HEK293T (cell line): ENCODE data around the gene TBX1.

ENCODE experiments used
- ARNT ChIP-seq: fragments of 450-650 bp; IDR thresholded peaks from 2 replicates; pipeline ENCODE4 v1.6.1; 2017; ENCODE audit warnings: mild to moderate bottlenecking
- BHLHE40 ChIP-seq: fragments of 450-650 bp; IDR thresholded peaks from 2 replicates; pipeline ENCODE4 v1.6.1; 2016; ENCODE audit warnings: mild to moderate bottlenecking, moderate library complexity, borderline replicate concordance
- CTBP1 ChIP-seq: fragments of 450-650 bp; IDR thresholded peaks from 2 replicates; pipeline ENCODE4 v1.6.1; 2016; ENCODE audit warnings: borderline replicate concordance
- FOXK2 ChIP-seq: fragments of 450-650 bp; IDR thresholded peaks from 2 replicates; pipeline ENCODE4 v1.6.1; 2016; ENCODE audit warnings: mild to moderate bottlenecking
- FOXM1 ChIP-seq: fragments of 450-650 bp; IDR thresholded peaks from 2 replicates; pipeline ENCODE4 v1.6.1; 2017; ENCODE audit warnings: mild to moderate bottlenecking, borderline replicate concordance
- HDGF ChIP-seq: fragments of 450-650 bp; IDR thresholded peaks from 2 replicates; pipeline ENCODE4 v1.6.1; 2017; ENCODE audit warnings: antibody characterized with exemption, borderline replicate concordance
- LEF1 ChIP-seq: fragments of 450-650 bp; IDR thresholded peaks from 2 replicates; pipeline ENCODE4 v1.6.1; 2017; ENCODE audit warnings: mild to moderate bottlenecking, borderline replicate concordance
- PKNOX1 ChIP-seq: fragments of 450-650 bp; IDR thresholded peaks from 2 replicates; pipeline ENCODE4 v1.6.1; 2016
- SP1 ChIP-seq: fragments of 450-650 bp; IDR thresholded peaks from 2 replicates; pipeline ENCODE4 v1.6.1; 2017
- SUZ12 ChIP-seq: fragments of 450-650 bp; IDR thresholded peaks from 2 replicates; pipeline ENCODE4 v1.6.1; 2016; ENCODE audit warnings: mild to moderate bottlenecking
- TARDBP ChIP-seq: fragments of 450-650 bp; IDR thresholded peaks from 2 replicates; pipeline ENCODE4 v1.6.1; 2016
- ZNF384 ChIP-seq: fragments of 450-650 bp; IDR thresholded peaks from 2 replicates; pipeline ENCODE4 v1.6.1; 2016

- no peak for TF ChIP-seq SUZ12
- no peak for TF ChIP-seq ZNF384
- no peak for TF ChIP-seq BHLHE40
- no peak for TF ChIP-seq HDGF
- TF ChIP-seq PKNOX1 = no peak
- no peak for TF ChIP-seq CTBP1
- TF ChIP-seq ARNT = no peak
- no peak for TF ChIP-seq SP1
- TF ChIP-seq TARDBP = no peak
- TF ChIP-seq LEF1 = no peak
- TF ChIP-seq FOXM1 = no peak
- TF ChIP-seq FOXK2 = no peak
Observed at GRCh38 chr22:19728836-19729235, 31.7 kb upstream of the TBX1 start.
